Neuronal stem cell (in vitro differentiated cells): ENCODE results near the gene TMEM132C.
A peak's percentile ranks its signal among the peaks of the same experiment; 100 is the strongest.

Experiments used
- DNase-seq: peaks from one replicate; pipeline ENCODE4 v3.0.0-alpha.2; 2013; ENCODE audit warnings: low spot score
- H2AFZ ChIP-seq: one replicate; pipeline ENCODE4 v1.6.1; 2013; ENCODE audit warnings: mild to moderate bottlenecking, low read length, inconsistent platforms
- H2AK5ac ChIP-seq: 2 replicates; pipeline ENCODE4 v1.6.1; 2013; ENCODE audit warnings: low read depth, mild to moderate bottlenecking, inconsistent platforms, low read length, moderate library complexity, mixed read lengths
- H2BK120ac ChIP-seq: 2 replicates; pipeline ENCODE4 v1.6.1; 2013; ENCODE audit warnings: low read depth, mild to moderate bottlenecking, inconsistent platforms, low read length, moderate library complexity, mixed read lengths
- H2BK12ac ChIP-seq: one replicate; pipeline ENCODE4 v1.6.1; 2013; ENCODE audit warnings: low read length, inconsistent platforms
- H2BK15ac ChIP-seq: 2 replicates; pipeline ENCODE4 v1.6.1; 2013; ENCODE audit warnings: mild to moderate bottlenecking, low read length, inconsistent platforms, mixed read lengths
- H2BK5ac ChIP-seq: one replicate; pipeline ENCODE4 v1.6.1; 2013; ENCODE audit warnings: inconsistent platforms, mild to moderate bottlenecking, low read length, moderate library complexity
- H3K14ac ChIP-seq: one replicate; pipeline ENCODE4 v1.6.1; 2013; ENCODE audit warnings: low read length, inconsistent platforms
- H3K18ac ChIP-seq: 2 replicates; pipeline ENCODE4 v1.6.1; 2013; ENCODE audit warnings: low read length, inconsistent platforms
- H3K23ac ChIP-seq: 2 replicates; pipeline ENCODE4 v1.6.1; 2013; ENCODE audit warnings: low read depth, mild to moderate bottlenecking, mixed read lengths, low read length, inconsistent platforms; ENCODE audit not compliant: poor library complexity
- H3K27ac ChIP-seq: replicated peaks from 3 replicates; pipeline ENCODE4 v1.5.1; 2013; ENCODE audit warnings: low read length, inconsistent platforms
- H3K27me3 ChIP-seq, 3 experiments: 2 replicates each; pipeline ENCODE4 v1.6.1; 2013; ENCODE audit warnings: low read length in 3 of 3, mild to moderate bottlenecking in 2 of 3, inconsistent platforms in 1 of 3, low read depth in 1 of 3, mixed read lengths in 1 of 3, moderate library complexity in 1 of 3; ENCODE audit not compliant: control insufficient read depth in 3 of 3, insufficient read depth in 3 of 3
- H3K36me3 ChIP-seq, 2 donors: replicated peaks in 1 of 2; 2 replicates each; pipeline ENCODE4 v1.6.1; 2013; ENCODE audit warnings: low read length in 2 of 2; ENCODE audit not compliant: control insufficient read depth in 2 of 2, insufficient read depth in 2 of 2
- H3K4ac ChIP-seq: 2 replicates; pipeline ENCODE4 v1.6.1; 2013; ENCODE audit warnings: inconsistent platforms, mild to moderate bottlenecking, low read length, moderate library complexity
- H3K4me1 ChIP-seq, 2 donors: 1 replicate in 1 of 2; 2 replicates in 1 of 2; pipeline ENCODE4 v1.6.1; 2013; ENCODE audit warnings: low read length in 2 of 2, low read depth in 1 of 2; ENCODE audit not compliant: control insufficient read depth in 2 of 2, insufficient read depth in 1 of 2
- H3K4me2 ChIP-seq: one replicate; pipeline ENCODE4 v1.6.1; 2013; ENCODE audit warnings: mild to moderate bottlenecking, low read length, inconsistent platforms; ENCODE audit not compliant: insufficient read depth, poor library complexity, severe bottlenecking
- H3K4me3 ChIP-seq, 2 donors: 2 replicates each; pipeline ENCODE4 v1.5.1; 2013; ENCODE audit warnings: low read length in 2 of 2, mild to moderate bottlenecking in 2 of 2, inconsistent platforms in 1 of 2, moderate library complexity in 1 of 2
- H3K79me1 ChIP-seq: one replicate; pipeline ENCODE4 v1.6.1; 2013; ENCODE audit warnings: low read depth, mild to moderate bottlenecking, inconsistent platforms, low read length, moderate library complexity
- H3K9ac ChIP-seq: one replicate; pipeline ENCODE4 v1.6.1; 2013; ENCODE audit warnings: mild to moderate bottlenecking, low read depth, low read length, inconsistent platforms; ENCODE audit not compliant: poor library complexity
- H3K9me3 ChIP-seq, 2 donors: replicated peaks in 1 of 2; 2 replicates each; pipeline versions ENCODE3 to v1.6.1; 2013; ENCODE audit warnings: low read length in 2 of 2, mild to moderate bottlenecking in 2 of 2, inconsistent platforms in 1 of 2, low read depth in 1 of 2, mixed read lengths in 1 of 2, moderate library complexity in 1 of 2; ENCODE audit not compliant: control insufficient read depth in 2 of 2, insufficient read depth in 1 of 2
- H4K8ac ChIP-seq: one replicate; pipeline ENCODE4 v1.6.1; 2013; ENCODE audit warnings: low read depth, mild to moderate bottlenecking, inconsistent platforms, low read length, moderate library complexity
- H4K91ac ChIP-seq: one replicate; pipeline ENCODE4 v1.6.1; 2013; ENCODE audit warnings: low read length, low read depth, mild to moderate bottlenecking, inconsistent platforms; ENCODE audit not compliant: poor library complexity
- WGBS, 2 donors: extraction: QIAGEN DNeasy Blood & Tissue Kit; methylation state at CpG; one replicate each; pipeline ENCODE4 v1.1.7; 2013; ENCODE audit warnings: missing lambda C conversion rate in 2 of 2, mixed read lengths in 1 of 2; ENCODE audit not compliant: insufficient read length in 2 of 2, insufficient replicate concordance in 1 of 2; ENCODE audit errors: extremely low coverage in 2 of 2; 5-methylcytosine and 5-hydroxymethylcytosine counted together

TMEM132C gene

GRCh38 chr12:128664501-128664900 is 397.5 kb downstream of the TMEM132C start:
- Histone ChIP-seq H3K4me1 (peaks cover 0 to 3% of the 10 kb centered on the region in 2 donors), H2BK5ac (no peak overlapping the region), H2AK5ac (no peak overlapping the region), H3K4me2 (no peak overlapping the region), H3K27me3 (peaks cover 0 to 5% (median 0%) of the 10 kb centered on the region in 3 experiments), H3K9ac (no peak overlapping the region), H2BK120ac (no peak overlapping the region), H2BK12ac (no peak overlapping the region), H3K4me3 (no peak overlapping the region), H3K18ac (peak overlapping the region; percentile 7), H3K36me3 (peaks cover 5 to 17% of the 10 kb centered on the region in 2 donors), H4K91ac (no peak overlapping the region), H4K8ac (no peak overlapping the region), H3K4ac (no peak overlapping the region), H3K14ac (no peak overlapping the region), H2AFZ (no peak overlapping the region), H3K23ac (no peak overlapping the region), H2BK15ac (no peak overlapping the region), H3K27ac (no peak overlapping the region), H3K9me3 (peaks cover 5 to 12% of the 10 kb centered on the region in 2 donors), H3K79me1 (no peaks in the 10 kb centered on the region)
- WGBS, 2 donors: no CpG with 5 or more reads among the region's 9 CpGs
- DNase-seq: no peak

- no peak overlapping the region for H2AK5ac ChIP-seq
- H3K18ac ChIP-seq: no peak overlapping the region
- H2BK120ac ChIP-seq: no peak overlapping the region
- no peak overlapping the region for H3K14ac ChIP-seq
- H3K4me1 ChIP-seq: peaks cover 0 to 3% of the 10 kb centered on the region in 2 donors
- H3K27me3 ChIP-seq: peaks cover 0 to 5% (median 0%) of the 10 kb centered on the region in 3 experiments
- H3K23ac ChIP-seq: no peak overlapping the region
- peaks cover 5 to 38% of the 10 kb centered on the region in 2 donors for H3K36me3 ChIP-seq
- no peak overlapping the region for H3K9ac ChIP-seq
- H2BK5ac ChIP-seq: no peak overlapping the region
- H3K4me2 ChIP-seq: no peak overlapping the region
- H3K4ac ChIP-seq: no peak overlapping the region
- WGBS, 2 donors: no CpG with 5 or more reads among the region's 7 CpGs
- H2AFZ ChIP-seq: no peak overlapping the region
- peaks cover 13 to 14% of the 10 kb centered on the region in 2 donors for H3K9me3 ChIP-seq
- H2BK15ac ChIP-seq: no peak overlapping the region
- no peak overlapping the region for H3K27ac ChIP-seq
- H4K8ac ChIP-seq: no peak overlapping the region
- DNase-seq: no peak
- H4K91ac ChIP-seq: no peak overlapping the region
- H2BK12ac ChIP-seq: no peak overlapping the region
- H3K79me1 ChIP-seq: no peaks in the 10 kb centered on the region
- no peak overlapping the region for H3K4me3 ChIP-seq
Measured at GRCh38 chr12:128667193-128667592, 400.2 kb downstream of the TMEM132C start.

GRCh38 chr12:128671528-128672042 is 404.6 kb downstream of the TMEM132C start:
- no peaks in the 10 kb centered on the region for H3K27me3 ChIP-seq

DNA sequence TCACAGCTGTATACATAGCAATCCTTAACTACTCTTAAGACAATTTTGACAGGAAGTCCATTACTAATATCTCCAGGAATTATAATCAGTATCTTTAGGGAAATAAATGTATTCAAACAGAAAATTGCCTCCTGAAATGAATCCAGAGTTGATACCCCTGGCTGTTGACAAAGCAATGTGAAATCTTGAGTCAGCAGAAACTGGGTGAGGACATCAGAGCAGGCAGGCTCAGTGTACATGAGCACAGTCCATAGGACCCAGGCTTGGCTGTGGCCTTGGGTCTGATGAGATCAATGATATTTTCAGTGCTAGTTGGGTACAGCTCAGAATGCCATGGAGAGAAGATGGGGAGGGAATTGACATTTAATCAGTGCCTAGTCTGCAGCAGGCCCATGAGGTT is 405.5 kb downstream of the TMEM132C start:
- Histone ChIP-seq H4K91ac (no peak overlapping the region), H3K14ac (no peak overlapping the region), H2BK5ac (no peak overlapping the region), H3K9me3 (peaks cover 3 to 8% of the 10 kb centered on the region in 2 donors), H2BK120ac (no peak overlapping the region), H3K27ac (no peak overlapping the region), H3K9ac (no peak overlapping the region), H3K4me2 (no peak overlapping the region), H4K8ac (no peak overlapping the region), H3K4me1 (no peaks in the 10 kb centered on the region), H2BK12ac (no peak overlapping the region), H3K4me3 (no peak overlapping the region), H3K27me3 (no peaks in the 10 kb centered on the region), H3K79me1 (no peaks in the 10 kb centered on the region), H2AK5ac (no peak overlapping the region), H3K23ac (no peak overlapping the region), H3K4ac (no peak overlapping the region), H3K18ac (no peak overlapping the region), H2AFZ (no peak overlapping the region), H2BK15ac (no peak overlapping the region), H3K36me3 (peaks cover 0 to 30% of the 10 kb centered on the region in 2 donors)
- no peak for DNase-seq

More at GRCh38 chr12:128671528-128672042, 404.6 kb downstream of the TMEM132C start:
- no peak overlapping the region for H2AK5ac ChIP-seq
- no peak overlapping the region for H3K9ac ChIP-seq
- H3K4me2 ChIP-seq: no peak overlapping the region
- H3K9me3 ChIP-seq: peaks cover 3 to 8% of the 10 kb centered on the region in 2 donors
- H2BK5ac ChIP-seq: no peak overlapping the region
- no peaks in the 10 kb centered on the region for H3K4me1 ChIP-seq
- no peak overlapping the region for H2BK120ac ChIP-seq
- H3K36me3 ChIP-seq: peaks cover 0 to 30% of the 10 kb centered on the region in 2 donors
- no peak overlapping the region for H3K4me3 ChIP-seq
- no peak overlapping the region for H4K8ac ChIP-seq
- H3K18ac ChIP-seq: no peak overlapping the region
- no peak for DNase-seq
- H4K91ac ChIP-seq: no peak overlapping the region
- no peaks in the 10 kb centered on the region for H3K79me1 ChIP-seq
- no CpG with 5 or more reads among the region's 5 CpGs for WGBS, 2 donors
- no peak overlapping the region for H3K27ac ChIP-seq
- H3K14ac ChIP-seq: no peak overlapping the region
- H2BK15ac ChIP-seq: no peak overlapping the region
- no peak overlapping the region for H3K23ac ChIP-seq
- H3K4ac ChIP-seq: no peak overlapping the region
- no peak overlapping the region for H2BK12ac ChIP-seq
- no peak overlapping the region for H2AFZ ChIP-seq
